GM19372 (cell line): Measurements from ENCODE around the gene TBC1D21.

Source experiments
- ATAC-seq: cut with Tn5 transposase; IDR thresholded peaks from one replicate; pipeline ENCODE4 v1.9.1; 2021; ENCODE audit warnings: mild to moderate bottlenecking, low read depth, moderate library complexity; ENCODE audit not compliant: unreplicated experiment

The TBC1D21 gene

GRCh38 chr15:73888224-73889041 lies 15.1 kb downstream of the TBC1D21 start:
- ATAC-seq = no peak

GRCh38 chr15:73889053-73889761 lies 15.8 kb downstream of the TBC1D21 start:
- ATAC-seq = no peak

GRCh38 chr15:73889762-73890124 lies 16.4 kb downstream of the TBC1D21 start:
- no peak for ATAC-seq

- no peak for ATAC-seq
Observed at GRCh38 chr15:73891328-73892315, 18.3 kb downstream of the TBC1D21 start.

- no peak for ATAC-seq
Observed at GRCh38 chr15:73892446-73893226, 19.3 kb downstream of the TBC1D21 start.

- ATAC-seq = no peak
Observed at GRCh38 chr15:73894133-73894814, 20.9 kb downstream of the TBC1D21 start.

GRCh38 chr15:73897441-73898261 lies 24.3 kb downstream of the TBC1D21 start:
- no peak for ATAC-seq

GRCh38 chr15:73899197-73900094 lies 26.1 kb downstream of the TBC1D21 start:
- no peak for ATAC-seq

- no peak for ATAC-seq
Observed at GRCh38 chr15:73900095-73900712, 26.8 kb downstream of the TBC1D21 start.

GRCh38 chr15:73901126-73901810 lies 27.9 kb downstream of the TBC1D21 start:
- ATAC-seq = no peak

- no peak for ATAC-seq
Observed at GRCh38 chr15:73902121-73903020, 29.0 kb downstream of the TBC1D21 start.

- ATAC-seq = no peak
Observed at GRCh38 chr15:73904026-73904815, 30.9 kb downstream of the TBC1D21 start.

GRCh38 chr15:73905225-73905827 lies 32.0 kb downstream of the TBC1D21 start:
- no peak for ATAC-seq

GRCh38 chr15:73906346-73907034 lies 33.1 kb downstream of the TBC1D21 start:
- no peak for ATAC-seq
